Liver (tissue), 9 donors: Measurements from ENCODE around the gene NAPA. TPM values are rescaled to one million over a fixed set of nuclear protein-coding genes. Genes with fewer than 3 reads are reported as not detected.

ENCODE experiments used
- DNase-seq: peaks from one replicate; pipeline ENCODE4 v3.0.0-alpha.2; 2017; ENCODE audit warnings: low spot score
- H3K27ac ChIP-seq, 2 donors: one replicate each; pipeline ENCODE4 v1.7.0; 2013; ENCODE audit warnings: inconsistent platforms in 2 of 2, low read length in 2 of 2, control low read depth in 1 of 2, low read depth in 1 of 2, mild to moderate bottlenecking in 1 of 2
- H3K27me3 ChIP-seq, 4 donors: one replicate each; pipeline versions ENCODE4 v1.6.1 to v1.7.0; 2013; ENCODE audit warnings: low read length in 3 of 4, inconsistent platforms in 1 of 4, mild to moderate bottlenecking in 1 of 4, moderate library complexity in 1 of 4; ENCODE audit not compliant: control insufficient read depth in 4 of 4, insufficient read depth in 4 of 4
- H3K36me3 ChIP-seq, 4 donors: one replicate each; pipeline versions ENCODE4 v1.6.1 to v1.7.0; 2013; ENCODE audit warnings: low read length in 3 of 4, mild to moderate bottlenecking in 3 of 4, low read depth in 1 of 4, moderate library complexity in 1 of 4; ENCODE audit not compliant: control insufficient read depth in 4 of 4, insufficient read depth in 3 of 4
- H3K4me1 ChIP-seq, 4 donors: one replicate each; pipeline versions ENCODE4 v1.6.1 to v1.7.0; 2013; ENCODE audit warnings: low read length in 3 of 4, mild to moderate bottlenecking in 3 of 4, moderate library complexity in 1 of 4; ENCODE audit not compliant: control insufficient read depth in 4 of 4, insufficient read depth in 4 of 4
- H3K4me3 ChIP-seq, 3 donors: one replicate each; pipeline versions ENCODE4 v1.6.1 to v1.7.0; 2013; ENCODE audit warnings: low read length in 3 of 3, control low read depth in 1 of 3, low read depth in 1 of 3, mild to moderate bottlenecking in 1 of 3
- H3K9ac ChIP-seq, 2 donors: one replicate each; pipeline ENCODE4 v1.7.0; 2013; ENCODE audit warnings: low read length in 2 of 2, mild to moderate bottlenecking in 2 of 2, moderate library complexity in 2 of 2, control low read depth in 1 of 2, low read depth in 1 of 2
- H3K9me3 ChIP-seq, 4 donors: one replicate each; pipeline versions ENCODE4 v1.6.1 to v1.7.0; 2013; ENCODE audit warnings: low read length in 3 of 4; ENCODE audit not compliant: control insufficient read depth in 4 of 4
- ATF3 ChIP-seq: IDR thresholded peaks from 2 replicates; pipeline ENCODE4 v1.6.1; 2016; ENCODE audit warnings: antibody characterized with exemption
- CTCF ChIP-seq: fragments of 150-350 bp; IDR thresholded peaks from 2 replicates; pipeline ENCODE4 v1.5.1; 2017; ENCODE audit warnings: improper control_type of control experiment, low read depth, low read length; ENCODE audit not compliant: missing input control
- EGR1 ChIP-seq, 2 donors: IDR thresholded peaks; 2 replicates each; pipeline ENCODE4 v1.6.1; 2016 to 2018; ENCODE audit warnings: antibody characterized with exemption in 2 of 2, low read depth in 2 of 2
- FOXA1 ChIP-seq: IDR thresholded peaks from 2 replicates; pipeline ENCODE4 v1.6.1; 2016; ENCODE audit warnings: antibody characterized with exemption
- FOXA2 ChIP-seq: IDR thresholded peaks from 2 replicates; pipeline ENCODE4 v1.6.1; 2016; ENCODE audit warnings: antibody characterized with exemption
- GABPA ChIP-seq, 2 donors: IDR thresholded peaks in 1 of 2; conservative IDR thresholded peaks in 1 of 2; 2 replicates each; pipeline ENCODE4 v1.6.1; 2016; ENCODE audit warnings: antibody characterized with exemption in 2 of 2, mild to moderate bottlenecking in 1 of 2, moderate library complexity in 1 of 2
- HNF4A ChIP-seq, 2 donors: conservative IDR thresholded peaks; 2 replicates each; pipeline ENCODE4 v1.6.1; 2016; ENCODE audit warnings: antibody characterized with exemption in 2 of 2, mild to moderate bottlenecking in 2 of 2
- HNF4G ChIP-seq: IDR thresholded peaks from 2 replicates; pipeline ENCODE4 v1.6.1; 2016; ENCODE audit warnings: antibody characterized with exemption
- JUND ChIP-seq, 2 donors: IDR thresholded peaks; 2 replicates each; pipeline ENCODE4 v1.6.1; 2016; ENCODE audit warnings: antibody characterized with exemption in 2 of 2
- MAX ChIP-seq: IDR thresholded peaks from 2 replicates; pipeline ENCODE4 v1.6.1; 2016; ENCODE audit warnings: antibody characterized with exemption
- NR2F2 ChIP-seq: IDR thresholded peaks from 2 replicates; pipeline ENCODE4 v1.6.1; 2016; ENCODE audit warnings: antibody characterized with exemption
- REST ChIP-seq: IDR thresholded peaks from 2 replicates; pipeline ENCODE4 v1.6.1; 2016; ENCODE audit warnings: antibody characterized with exemption, mild to moderate bottlenecking
- RXRA ChIP-seq, 2 donors: IDR thresholded peaks; 2 replicates each; pipeline ENCODE4 v1.6.1; 2017 to 2018; ENCODE audit warnings: antibody characterized with exemption in 2 of 2, mild to moderate bottlenecking in 1 of 2
- SP1 ChIP-seq: IDR thresholded peaks from 2 replicates; pipeline ENCODE4 v1.6.1; 2018; ENCODE audit warnings: antibody characterized with exemption, mild to moderate bottlenecking
- YY1 ChIP-seq: IDR thresholded peaks from 2 replicates; pipeline ENCODE4 v1.6.1; 2016; ENCODE audit warnings: antibody characterized with exemption, mild to moderate bottlenecking
- ZBTB33 ChIP-seq: IDR thresholded peaks from 2 replicates; pipeline ENCODE4 v1.6.1; 2016; ENCODE audit warnings: antibody characterized with exemption
- WGBS: extraction: QIAGEN DNeasy Blood & Tissue Kit; methylation state at CpG from one replicate; pipeline ENCODE4 v1.1.7; 2013; 5-methylcytosine and 5-hydroxymethylcytosine counted together
- polyA plus RNA-seq, 2 donors: library from polyadenylated mRNA; stranded (reverse) in 1 of 2; unstranded in 1 of 2; fragments of 200-250 nt in 1 of 2; fragments of >200 nt in 1 of 2; fragmentation: Nextera tagmentation in 1 of 2; extraction: Ambion mirVana in 1 of 2; gene quantifications; one replicate each; pipeline versions ENCODE4 v1.2.1 to v1.2.3, GENCODE V29; 2013 to 2015
- total RNA-seq, 2 donors: library from RNA; depleted of rRNA; stranded (reverse); fragments of >200 nt; gene quantifications; one replicate each; pipeline ENCODE4 v1.2.3, GENCODE V29; 2014
- donor health status: healthy.
- donor health status: healthy.
- donor health status: healthy.
- donor health status: healthy.
- donor health status: healthy.

Gene NAPA
- total and polyA plus RNA-seq, 4 donors = 73.4 to 132 (median 120) TPM

GRCh38 chr19:47448360-47448727, 66.5 kb downstream of the NAPA start:
- H3K9ac ChIP-seq = no peak overlapping the region
- no peak overlapping the region for H3K27ac ChIP-seq
- H3K4me3 ChIP-seq = no peak overlapping the region
- H3K4me1 ChIP-seq = peaks cover 0 to 14% (median 9%) of the 10 kb centered on the region in 4 donors
- no peak for TF ChIP-seq MAX
- no peak for TF ChIP-seq ATF3
- no peak for TF ChIP-seq FOXA2
- no peak for TF ChIP-seq YY1
- TF ChIP-seq HNF4G = no peak
- TF ChIP-seq RXRA (IDR thresholded peaks at IDR 0.05) = no peak
- no peak for TF ChIP-seq JUND (IDR thresholded peaks at IDR 0.05)
- no peak for TF ChIP-seq EGR1 (IDR thresholded peaks at IDR 0.05; ENCODE audit: low read depth in 2 of 2)
- no peak for TF ChIP-seq NR2F2
- no peak for TF ChIP-seq CTCF
- no peak for TF ChIP-seq GABPA (IDR thresholded peaks at IDR 0.05 in 1 of 2, conservative IDR thresholded peaks at IDR 0.05 in 1 of 2)
- TF ChIP-seq REST = no peak
- TF ChIP-seq HNF4A (conservative IDR thresholded peaks at IDR 0.05) = no peak
- TF ChIP-seq ZBTB33 = no peak
- TF ChIP-seq SP1 = no peak
- no peak for TF ChIP-seq FOXA1
- WGBS = 30% methylated on average over 9 of the region's 9 CpGs
- H3K9me3 ChIP-seq = peaks cover 0 to 3% (median under 1%) of the 10 kb centered on the region in 4 donors
- H3K27me3 ChIP-seq = peaks cover 5 to 13% (median 9%) of the 10 kb centered on the region in 4 donors
- DNase-seq = no peak
- H3K36me3 ChIP-seq = no peaks in the 10 kb centered on the region
